K562 (cell line): Measurements from ENCODE around the gene CD164L2. TPM values are rescaled to one million over a fixed set of nuclear protein-coding genes. Genes with fewer than 3 reads are reported as not detected.

ENCODE experiments used
- ATAC-seq: fragments of 200-7000 bp; cut with Tn5 transposase; 3 replicates; pipeline ENCODE4 v1.9.1; 2020; ENCODE audit warnings: moderate library complexity
- BruUV-seq: library from RNA; stranded (reverse); fragments of 400-500 nt; replicated peaks from 2 replicates; lab custom pipeline; 2021; lab: Mats Ljungman, UMichigan
- CTCF ChIA-PET: fragments of 300-600 bp; formaldehyde crosslinking; extraction: SDS; loops from one replicate; lab custom pipeline; 2021; ENCODE audit warnings: low intra/inter-chr PET ratio; lab: Yijun Ruan, JAX
- POLR2A ChIA-PET: fragments of 300-600, 350-650 bp; sonication (Branson Sonifier 250); formaldehyde crosslinking; extraction: SDS; loops from one replicate; lab custom pipeline; 2021; ENCODE audit warnings: antibody characterized with exemption, inconsistent platforms; lab: Yijun Ruan, JAX
- DNase-seq, 4 experiments: peaks; one replicate each; pipeline versions ENCODE4 v3.0.0 to v3.0.0-alpha.2; 2011 to 2018; ENCODE audit warnings: low spot score in 3 of 4, mixed read lengths in 3 of 4; ENCODE audit errors: extremely low read depth in 1 of 4
- FAIRE-seq: peaks from 2 replicates; lab custom pipeline; 2011; peaks lifted over from hg19 to GRCh38; lab: Jason Lieb, UNC
- H2AFZ ChIP-seq: 2 replicates; pipeline ENCODE4 v1.6.0; 2011; ENCODE audit warnings: low read depth, low read length, control low read depth, inconsistent platforms
- H3K27ac ChIP-seq: fragments of 200-600 bp; 3 replicates; pipeline ENCODE4 v1.8.0; 2011; ENCODE audit warnings: low read depth, mild to moderate bottlenecking, control low read depth, inconsistent platforms, low read length, moderate library complexity, mixed read lengths; ENCODE audit errors: extremely low read depth
- H3K27me3 ChIP-seq, 2 experiments: fragments of 300-600 bp in 1 of 2; 2 replicates in 1 of 2; 3 replicates in 1 of 2; pipeline versions ENCODE4 v1.6.0 to v1.8.0; 2011; ENCODE audit warnings: inconsistent platforms in 2 of 2, low read length in 2 of 2, mild to moderate bottlenecking in 1 of 2, mixed read lengths in 1 of 2, moderate library complexity in 1 of 2; ENCODE audit not compliant: control insufficient read depth in 2 of 2, insufficient read depth in 2 of 2
- H3K36me3 ChIP-seq: fragments of 300-600 bp; 3 replicates; pipeline ENCODE4 v1.8.0; 2011; ENCODE audit warnings: mild to moderate bottlenecking, low read length, inconsistent platforms; ENCODE audit not compliant: control insufficient read depth, insufficient read depth
- H3K4me1 ChIP-seq, 2 experiments: fragments of 200-600 bp in 1 of 2; replicated peaks in 1 of 2; 2 replicates in 1 of 2; 3 replicates in 1 of 2; pipeline versions ENCODE4 v1.5.1 to v1.8.0; 2011; ENCODE audit warnings: inconsistent platforms in 2 of 2, low read length in 2 of 2, mild to moderate bottlenecking in 1 of 2, mixed read lengths in 1 of 2, moderate library complexity in 1 of 2; ENCODE audit not compliant: control insufficient read depth in 2 of 2, insufficient read depth in 2 of 2
- H3K4me2 ChIP-seq: 2 replicates; pipeline ENCODE4 v1.6.1; 2011; ENCODE audit warnings: low read length, control low read depth, inconsistent platforms, mixed read lengths; ENCODE audit not compliant: insufficient read depth
- H3K4me3 ChIP-seq: fragments of 200-600 bp; sonication (generic), shearing (Covaris generic); 2 replicates; pipeline ENCODE4 v1.5.1; 2016; ENCODE audit warnings: control low read depth, inconsistent platforms
- H3K79me2 ChIP-seq: fragments of 200-600 bp; 3 replicates; pipeline ENCODE4 v1.8.0; 2011; ENCODE audit warnings: low read length, inconsistent platforms; ENCODE audit not compliant: control insufficient read depth, insufficient read depth
- H3K9ac ChIP-seq, 2 experiments: 2 replicates each; pipeline versions ENCODE4 v1.6.0 to v1.6.1; 2011; ENCODE audit warnings: low read depth in 2 of 2, low read length in 2 of 2, control low read depth in 1 of 2, inconsistent platforms in 1 of 2, mild to moderate bottlenecking in 1 of 2, mixed read lengths in 1 of 2; ENCODE audit not compliant: insufficient read depth in 1 of 2
- H3K9me1 ChIP-seq: one replicate; pipeline ENCODE4 v1.6.0; 2011; ENCODE audit warnings: inconsistent platforms, mild to moderate bottlenecking, low read length, moderate library complexity; ENCODE audit not compliant: control insufficient read depth, insufficient read depth
- H3K9me3 ChIP-seq: replicated peaks from 2 replicates; pipeline ENCODE4 v1.5.1; 2011; ENCODE audit warnings: low read depth, low read length, inconsistent platforms; ENCODE audit not compliant: control insufficient read depth, insufficient read depth
- H4K20me1 ChIP-seq: replicated peaks from 2 replicates; pipeline ENCODE4 v1.6.1; 2011; ENCODE audit warnings: low read length, inconsistent platforms, mixed read lengths; ENCODE audit not compliant: control insufficient read depth, insufficient read depth
- CREBBP ChIP-seq: IDR thresholded peaks from one replicate; pipeline ENCODE4 v1.6.1; 2012; ENCODE audit warnings: low read depth, mild to moderate bottlenecking, control low read depth, inconsistent platforms, low read length
- HMG20B ChIP-seq: fragments of 250-450 bp; sonication (Bioruptor Pico); IDR thresholded peaks from 2 replicates; pipeline ENCODE4 v1.5.0; 2021; ENCODE audit warnings: mild to moderate bottlenecking
- PHTF2 ChIP-seq: fragments of 250-450 bp; sonication (Bioruptor Pico); IDR thresholded peaks from 2 replicates; pipeline ENCODE4 v1.5.0; 2021; ENCODE audit warnings: mild to moderate bottlenecking
- RBM22 ChIP-seq: fragments of 200-400 bp; formaldehyde crosslinking; IDR thresholded peaks from 2 replicates; pipeline ENCODE4 v1.6.1; 2018; ENCODE audit warnings: low read length, low read depth; ENCODE audit not compliant: poor library complexity, severe bottlenecking
- ZEB2 ChIP-seq: fragments of 450-650 bp; IDR thresholded peaks from 2 replicates; pipeline ENCODE4 v1.6.1; 2016
- ZNF212 ChIP-seq: fragments of 450-650 bp; formaldehyde crosslinking; IDR thresholded peaks from 2 replicates; pipeline ENCODE4 v1.4.0; 2020; ENCODE audit warnings: mild to moderate bottlenecking
- WGBS: fragments of 100-300 bp; shearing (Covaris generic); methylation state at CpG from one replicate; pipeline ENCODE4 v1.1.6; 2016; ENCODE audit warnings: low coverage, mixed read lengths; ENCODE audit not compliant: insufficient coverage; ENCODE audit errors: missing lambda C conversion rate; 5-methylcytosine and 5-hydroxymethylcytosine counted together
- in situ Hi-C: fragments of 300-500 bp; cut with MboI; formaldehyde crosslinking; loops from 4 replicates; pipeline ENCODE4 v1.15.0; 2018; ENCODE audit warnings: inconsistent platforms, mixed read lengths
- intact Hi-C: fragments of 100-400 bp; cut with micrococcal nuclease; formaldehyde crosslinking; loops from 2 replicates; pipeline ENCODE4 v1.14.2; 2022
- polyA plus RNA-seq, 8 experiments: library from polyadenylated mRNA; depleted of rRNA in 4 of 8; stranded (reverse) in 5 of 8; unstranded in 3 of 8; fragments of >200 nt; fragmentation: Nextera tagmentation in 2 of 8; fragmentation: Illumina TruSeq in 1 of 8; extraction: Ambion mirVana in 2 of 8; extraction: Trizol in 1 of 8; gene quantifications; 2 replicates each; pipeline versions ENCODE4 v1.2.1 to v1.2.3, GENCODE V29; 2011 to 2014; ENCODE audit warnings: inconsistent platforms in 1 of 8, missing spikeins in 1 of 8
- total RNA-seq, 7 experiments: library from RNA; depleted of rRNA in 6 of 7; stranded (reverse); fragments of >200 nt in 6 of 7; fragmentation: Illumina TruSeq in 2 of 7; extraction: Trizol in 2 of 7; gene quantifications; 2 replicates each; pipeline versions ENCODE4 v1.2.1 to v1.2.3, GENCODE V29; 2011 to 2021; ENCODE audit warnings: low replicate concordance in 1 of 7
- TF ChIP-seq, protein P1 (sequence below): IDR thresholded peaks from 3 replicates; pipeline ENCODE4 v1.6.1; 2011; ENCODE audit warnings: borderline replicate concordance, mild to moderate bottlenecking; ENCODE audit not compliant: insufficient read length, insufficient read depth
- TF ChIP-seq, protein P2 (sequence below): sonication (generic); formaldehyde crosslinking; IDR thresholded peaks from 2 replicates; pipeline ENCODE4 v1.8.0; 2022; ENCODE audit warnings: mild to moderate bottlenecking, missing genetic modification reagents, borderline replicate concordance
- TF ChIP-seq, protein P3 (sequence below): conservative IDR thresholded peaks from 2 replicates; pipeline ENCODE4 v1.6.1; 2011; ENCODE audit warnings: low read depth, mild to moderate bottlenecking, low read length; ENCODE audit not compliant: control insufficient read depth

Gene CD164L2
- total and polyA plus RNA-seq, 9 of the 15 experiments (the other 6 are each of a cell fraction or from before 2014, with no cell fraction given), result 0.08 to 0.92 (median 0.38) TPM; not detected in 1

DNA sequence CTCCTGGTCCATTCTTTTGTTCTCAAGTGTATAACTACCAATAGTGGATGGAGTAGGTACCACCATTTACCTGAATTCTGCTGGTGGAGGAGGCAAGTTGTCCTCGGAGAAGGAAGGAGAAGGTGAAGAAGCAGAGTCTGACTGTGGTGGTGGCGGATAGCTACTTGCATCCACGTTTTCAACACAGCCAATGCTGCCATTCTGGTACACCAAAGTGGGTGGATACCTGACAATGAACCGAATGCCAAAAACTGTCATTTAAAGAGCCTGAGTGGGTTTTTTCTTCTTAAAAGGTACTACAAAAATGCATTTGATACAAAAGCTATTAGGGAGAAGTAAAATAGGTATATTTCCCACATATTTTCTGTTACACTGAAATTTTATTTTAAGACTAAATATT, 29.4 kb upstream of the CD164L2 start:
- BruUV-seq, result no TSS peak
- POLR2A ChIA-PET, result interaction anchor here (0.5 to 3.5 kb wide), 3 partner anchors 7 to 187 kb away, joined by 4 to 17 read pairs (median 6); no protein-coding TSS in a partner anchor

More for the DNA sequence above, 29.4 kb upstream of the CD164L2 start:
- 88% methylated on average over 4 of the region's 4 CpGs for WGBS
- CTCF ChIA-PET, result interaction anchor here (0.6 kb wide), 1 partner anchor 192 kb away, joined by 7 read pairs; no protein-coding TSS in a partner anchor
- H2AFZ ChIP-seq, result no peak overlapping the region
- peaks cover 3% of the 10 kb centered on the region for H3K9me1 ChIP-seq
- no peak overlapping the region for H3K4me3 ChIP-seq
- in situ Hi-C loops, result no loop called here
- no peaks in the 10 kb centered on the region for H3K4me1 ChIP-seq
- no peak overlapping the region for H3K9ac ChIP-seq
- no peaks in the 10 kb centered on the region for H3K9me3 ChIP-seq
- H3K36me3 ChIP-seq, result peaks cover 94% of the 10 kb centered on the region
- H3K4me2 ChIP-seq, result no peak overlapping the region
- no peaks in the 10 kb centered on the region for H3K27me3 ChIP-seq
- intact Hi-C loops, result no loop called here
- H3K79me2 ChIP-seq, result no peaks in the 10 kb centered on the region
- ATAC-seq (no peak), FAIRE-seq (no peak), DNase-seq (no peak)
- H4K20me1 ChIP-seq, result no peaks in the 10 kb centered on the region
- TF ChIP-seq, protein P1, sequence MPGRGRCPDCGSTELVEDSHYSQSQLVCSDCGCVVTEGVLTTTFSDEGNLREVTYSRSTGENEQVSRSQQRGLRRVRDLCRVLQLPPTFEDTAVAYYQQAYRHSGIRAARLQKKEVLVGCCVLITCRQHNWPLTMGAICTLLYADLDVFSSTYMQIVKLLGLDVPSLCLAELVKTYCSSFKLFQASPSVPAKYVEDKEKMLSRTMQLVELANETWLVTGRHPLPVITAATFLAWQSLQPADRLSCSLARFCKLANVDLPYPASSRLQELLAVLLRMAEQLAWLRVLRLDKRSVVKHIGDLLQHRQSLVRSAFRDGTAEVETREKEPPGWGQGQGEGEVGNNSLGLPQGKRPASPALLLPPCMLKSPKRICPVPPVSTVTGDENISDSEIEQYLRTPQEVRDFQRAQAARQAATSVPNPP, result no peak
- TF ChIP-seq HMG20B (CRISPR knock-in tag), result no peak
- TF ChIP-seq RBM22, result no peak
- TF ChIP-seq, protein P2, sequence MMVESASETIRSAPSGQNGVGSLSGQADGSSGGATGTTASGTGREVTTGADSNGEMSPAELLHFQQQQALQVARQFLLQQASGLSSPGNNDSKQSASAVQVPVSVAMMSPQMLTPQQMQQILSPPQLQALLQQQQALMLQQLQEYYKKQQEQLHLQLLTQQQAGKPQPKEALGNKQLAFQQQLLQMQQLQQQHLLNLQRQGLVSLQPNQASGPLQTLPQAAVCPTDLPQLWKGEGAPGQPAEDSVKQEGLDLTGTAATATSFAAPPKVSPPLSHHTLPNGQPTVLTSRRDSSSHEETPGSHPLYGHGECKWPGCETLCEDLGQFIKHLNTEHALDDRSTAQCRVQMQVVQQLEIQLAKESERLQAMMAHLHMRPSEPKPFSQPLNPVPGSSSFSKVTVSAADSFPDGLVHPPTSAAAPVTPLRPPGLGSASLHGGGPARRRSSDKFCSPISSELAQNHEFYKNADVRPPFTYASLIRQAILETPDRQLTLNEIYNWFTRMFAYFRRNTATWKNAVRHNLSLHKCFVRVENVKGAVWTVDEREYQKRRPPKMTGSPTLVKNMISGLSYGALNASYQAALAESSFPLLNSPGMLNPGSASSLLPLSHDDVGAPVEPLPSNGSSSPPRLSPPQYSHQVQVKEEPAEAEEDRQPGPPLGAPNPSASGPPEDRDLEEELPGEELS (CRISPR knock-in tag), result no peak
- TF ChIP-seq, protein P3, sequence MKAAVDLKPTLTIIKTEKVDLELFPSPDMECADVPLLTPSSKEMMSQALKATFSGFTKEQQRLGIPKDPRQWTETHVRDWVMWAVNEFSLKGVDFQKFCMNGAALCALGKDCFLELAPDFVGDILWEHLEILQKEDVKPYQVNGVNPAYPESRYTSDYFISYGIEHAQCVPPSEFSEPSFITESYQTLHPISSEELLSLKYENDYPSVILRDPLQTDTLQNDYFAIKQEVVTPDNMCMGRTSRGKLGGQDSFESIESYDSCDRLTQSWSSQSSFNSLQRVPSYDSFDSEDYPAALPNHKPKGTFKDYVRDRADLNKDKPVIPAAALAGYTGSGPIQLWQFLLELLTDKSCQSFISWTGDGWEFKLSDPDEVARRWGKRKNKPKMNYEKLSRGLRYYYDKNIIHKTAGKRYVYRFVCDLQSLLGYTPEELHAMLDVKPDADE, result no peak
- TF ChIP-seq ZNF212, result no peak
- no peak for TF ChIP-seq PHTF2
- TF ChIP-seq ZEB2, result no peak
- no peak for TF ChIP-seq CREBBP
- no peak overlapping the region for H3K27ac ChIP-seq
